MM.1S (cell line): ENCODE data around the gene DDO.

Experiments used
- CTCF ChIP-seq: fragments of 300-600 bp; sonication (generic); IDR thresholded peaks from 2 replicates; pipeline ENCODE4 v1.5.1; 2016; ENCODE audit warnings: antibody characterized with exemption, low read length, mixed read lengths
- EZH2 ChIP-seq: fragments of 300-600 bp; sonication (generic); optimal IDR thresholded peaks from 2 replicates; pipeline ENCODE3; 2017; ENCODE audit warnings: low read depth, mild to moderate bottlenecking, antibody characterized with exemption, low read length, mixed read lengths
- EZH2phosphoT487 ChIP-seq: fragments of 300-600 bp; sonication (generic); IDR thresholded peaks from 2 replicates; pipeline ENCODE4 v1.6.1; 2018; ENCODE audit warnings: antibody characterized with exemption, low read length

GRCh38 chr6:110432285-110432900 is 17.0 kb upstream of the DDO start:
- TF ChIP-seq CTCF (no peak), EZH2 (no peak), EZH2phosphoT487 (no peak)
